Subcutaneous abdominal adipose tissue (tissue), 5 donors: ENCODE data around the gene RBM4.

ENCODE experiments used
- H3K27ac ChIP-seq: one replicate; pipeline ENCODE4 v1.7.0; 2013; ENCODE audit warnings: low read depth, mild to moderate bottlenecking, inconsistent platforms, low read length, moderate library complexity
- H3K27me3 ChIP-seq, 5 donors: one replicate each; pipeline ENCODE4 v1.7.0; 2013; ENCODE audit warnings: low read length in 5 of 5, inconsistent platforms in 1 of 5; ENCODE audit not compliant: control insufficient read depth in 5 of 5, insufficient read depth in 4 of 5
- H3K36me3 ChIP-seq, 5 donors: one replicate each; pipeline ENCODE4 v1.7.0; 2013; ENCODE audit warnings: low read length in 5 of 5; ENCODE audit not compliant: control insufficient read depth in 5 of 5, insufficient read depth in 5 of 5
- H3K4me1 ChIP-seq, 5 donors: one replicate each; pipeline ENCODE4 v1.7.0; 2013; ENCODE audit warnings: low read length in 5 of 5, mild to moderate bottlenecking in 3 of 5, moderate library complexity in 1 of 5; ENCODE audit not compliant: control insufficient read depth in 5 of 5, insufficient read depth in 5 of 5
- H3K4me3 ChIP-seq, 5 donors: one replicate each; pipeline ENCODE4 v1.7.0; 2013; ENCODE audit warnings: low read length in 5 of 5, low read depth in 1 of 5
- H3K9ac ChIP-seq, 5 donors: one replicate each; pipeline ENCODE4 v1.7.0; 2013; ENCODE audit warnings: low read length in 5 of 5, mild to moderate bottlenecking in 4 of 5, moderate library complexity in 3 of 5
- H3K9me3 ChIP-seq, 5 donors: one replicate each; pipeline ENCODE4 v1.7.0; 2013; ENCODE audit warnings: low read length in 5 of 5; ENCODE audit not compliant: control insufficient read depth in 5 of 5
- donor health status: healthy.
- donor health status: healthy.
- donor health status: healthy.
- donor health status: healthy.
- donor health status: healthy.

The RBM4 gene

DNA sequence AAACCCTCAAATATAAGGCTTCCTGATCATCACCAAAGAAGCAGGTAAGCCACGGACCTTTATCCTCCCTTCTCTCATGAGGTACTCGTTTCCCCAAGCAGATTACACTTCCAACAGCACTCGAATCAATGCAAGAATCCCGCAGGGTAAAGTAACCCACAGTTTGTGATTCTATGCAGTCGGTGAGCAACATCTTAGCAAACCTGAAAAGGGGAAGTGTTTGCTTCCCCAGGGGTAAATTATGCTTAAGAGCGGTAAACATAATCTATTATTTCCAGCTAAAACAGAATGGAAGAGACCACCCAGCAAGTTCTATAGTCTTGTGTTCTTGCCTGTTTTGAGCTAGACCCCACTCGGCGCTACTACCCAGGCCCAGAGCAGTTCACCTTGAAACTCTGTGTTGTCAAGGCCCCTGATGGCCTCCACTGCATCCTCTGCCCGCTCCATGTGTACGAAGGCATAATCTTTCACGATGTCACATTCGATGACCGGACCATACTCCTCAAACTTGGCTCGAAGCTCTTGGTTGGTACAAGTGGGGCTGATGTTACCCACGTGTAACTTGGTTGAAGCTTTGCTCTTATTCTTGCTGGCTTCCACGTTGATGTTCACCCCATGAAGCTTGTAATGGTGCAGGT is 37.9 kb downstream of the RBM4 start:
- Histone ChIP-seq H3K36me3 (no peaks in the 10 kb centered on the region), H3K4me3 (peak overlapping the region; percentile 79 to 99 (median 87)), H3K9me3 (no peaks in the 10 kb centered on the region), H3K4me1 (peaks cover 4 to 36% (median 25%) of the 10 kb centered on the region in 5 donors), H3K9ac (no peak overlapping the region), H3K27me3 (no peaks in the 10 kb centered on the region), H3K27ac (no peak overlapping the region)

DNA sequence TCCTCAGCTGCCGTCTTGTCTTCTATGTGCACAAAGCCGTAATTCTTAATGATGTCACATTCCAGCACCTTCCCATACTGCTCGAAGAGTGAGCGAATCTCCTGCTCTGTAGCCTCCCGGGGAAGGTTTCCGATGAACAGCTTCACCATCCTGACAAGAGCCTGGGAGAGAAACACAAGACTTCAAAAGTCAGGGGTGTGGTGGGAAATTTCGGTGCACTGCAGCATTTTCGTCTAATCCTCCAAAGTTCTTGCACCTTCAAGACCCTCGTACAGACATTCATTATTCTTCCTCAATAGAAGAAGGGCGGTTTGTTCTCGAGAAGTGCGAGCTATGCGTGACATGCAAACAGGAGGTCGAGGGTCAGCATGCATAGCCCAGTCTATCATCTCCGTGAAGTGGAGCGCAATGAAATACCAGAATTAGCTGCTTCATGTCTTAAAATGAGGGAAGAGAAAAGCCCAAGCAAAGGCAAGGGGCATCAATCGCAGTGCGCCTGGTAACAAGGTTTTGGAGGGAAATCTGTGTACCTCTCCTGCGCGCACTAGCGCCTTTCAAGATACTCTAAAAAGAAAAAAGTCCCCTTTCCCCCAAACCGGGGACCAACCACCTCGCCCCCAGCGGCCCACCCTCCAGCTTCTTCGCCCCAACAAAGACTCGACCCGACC is 38.6 kb downstream of the RBM4 start:
- Histone ChIP-seq H3K9ac (peak overlapping the region; percentile 63 to 90 (median 71)), H3K27me3 (no peaks in the 10 kb centered on the region), H3K4me3 (peak overlapping the region; percentile 79 to 99 (median 87)), H3K36me3 (no peaks in the 10 kb centered on the region), H3K27ac (peak overlapping the region; percentile 98), H3K4me1 (peaks cover 4 to 36% (median 25%) of the 10 kb centered on the region in 5 donors), H3K9me3 (no peaks in the 10 kb centered on the region)

DNA sequence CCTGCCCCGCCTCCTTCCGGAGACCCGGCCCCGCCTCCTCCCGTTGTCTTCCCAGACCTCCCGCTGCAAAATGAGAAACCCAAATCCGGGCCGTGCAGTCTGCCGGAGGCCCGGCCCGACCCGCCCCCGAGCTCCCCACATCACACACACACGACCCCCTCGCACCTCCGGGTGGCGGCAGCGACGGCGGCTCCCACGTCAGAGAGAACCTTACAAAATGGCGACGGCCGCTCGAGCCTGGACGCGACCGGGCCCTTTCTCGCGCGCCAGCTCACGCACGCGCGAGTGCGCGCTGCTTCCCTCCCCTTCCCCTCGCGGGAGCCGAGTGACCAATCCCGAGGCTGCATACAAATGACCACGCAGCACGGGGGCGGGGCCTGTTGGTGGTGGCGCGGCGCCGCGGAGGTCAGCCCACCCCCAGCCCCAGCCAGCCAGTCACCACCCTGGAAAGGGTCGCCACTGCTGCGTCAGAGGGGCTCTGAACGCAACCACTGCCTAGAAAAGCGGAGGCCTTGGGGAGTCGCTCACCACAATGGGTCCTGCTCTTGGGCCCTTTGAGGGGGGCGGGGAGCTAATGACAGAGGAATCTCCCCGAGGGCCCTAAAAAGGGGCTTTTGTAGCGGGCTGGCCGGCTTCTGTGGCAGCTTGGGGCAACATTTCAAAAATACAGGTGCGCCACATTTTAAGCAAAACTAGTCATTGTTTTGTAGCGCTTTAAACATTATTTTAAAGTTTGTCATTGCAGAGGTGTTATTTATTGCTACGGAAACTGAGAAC is 39.3 kb downstream of the RBM4 start, which contains the start of gene RBM4B:
Gene RBM4B (minus strand): TSS at position 289 of the 777 bp plus-strand sequence. CDS start 808 bp downstream, outside the sequence.
- Histone ChIP-seq H3K27me3 (no peaks in the 10 kb centered on the region), H3K9me3 (no peaks in the 10 kb centered on the region), H3K36me3 (no peaks in the 10 kb centered on the region), H3K4me3 (peak within 1 kb of the TSS; percentile 79 to 99 (median 87)), H3K27ac (peak within 1 kb of the TSS; percentile 98), H3K9ac (peak within 1 kb of the TSS; percentile 63 to 90 (median 71)), H3K4me1 (peaks cover 4 to 36% (median 25%) of the 10 kb centered on the region in 5 donors)

DNA sequence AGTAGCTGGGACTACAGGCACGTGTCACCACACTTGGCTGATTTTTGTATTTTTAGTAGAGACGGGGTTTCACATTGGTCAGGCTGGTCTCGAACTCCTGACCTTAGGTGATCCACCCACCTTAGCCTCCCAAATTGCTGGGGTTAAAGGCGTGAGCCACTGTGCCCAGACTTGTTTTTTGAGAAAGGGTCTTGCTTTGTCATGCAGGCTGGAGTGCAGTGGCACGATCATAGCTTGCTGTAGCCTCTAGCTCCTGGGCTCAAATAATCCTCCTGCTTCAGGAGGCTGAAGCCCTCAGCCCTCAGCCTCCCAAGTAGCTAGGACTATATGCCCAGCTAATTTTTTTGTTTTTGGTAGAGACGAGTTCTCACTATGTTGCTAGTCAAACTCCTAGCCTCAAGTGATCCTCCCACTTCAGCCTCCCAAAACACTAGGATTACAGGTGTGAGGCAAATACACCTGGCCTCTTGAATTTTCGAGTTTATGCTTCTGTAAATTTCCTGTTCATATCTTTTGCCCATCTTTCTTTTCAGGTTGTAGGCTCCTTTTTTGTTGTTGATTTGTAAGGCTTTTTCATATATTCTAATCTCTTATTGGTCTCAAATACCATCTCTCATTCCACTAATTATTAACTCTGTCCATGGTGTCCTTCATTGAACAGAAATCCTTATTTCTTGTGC is 42.6 kb downstream of the RBM4 start:
- H3K27me3 ChIP-seq = no peaks in the 10 kb centered on the region
- no peak overlapping the region for H3K9ac ChIP-seq
- H3K4me1 ChIP-seq = peaks cover 4 to 24% (median 18%) of the 10 kb centered on the region in 5 donors
- H3K27ac ChIP-seq = no peak overlapping the region
- H3K4me3 ChIP-seq = no peak overlapping the region
- no peaks in the 10 kb centered on the region for H3K36me3 ChIP-seq
- no peaks in the 10 kb centered on the region for H3K9me3 ChIP-seq

DNA sequence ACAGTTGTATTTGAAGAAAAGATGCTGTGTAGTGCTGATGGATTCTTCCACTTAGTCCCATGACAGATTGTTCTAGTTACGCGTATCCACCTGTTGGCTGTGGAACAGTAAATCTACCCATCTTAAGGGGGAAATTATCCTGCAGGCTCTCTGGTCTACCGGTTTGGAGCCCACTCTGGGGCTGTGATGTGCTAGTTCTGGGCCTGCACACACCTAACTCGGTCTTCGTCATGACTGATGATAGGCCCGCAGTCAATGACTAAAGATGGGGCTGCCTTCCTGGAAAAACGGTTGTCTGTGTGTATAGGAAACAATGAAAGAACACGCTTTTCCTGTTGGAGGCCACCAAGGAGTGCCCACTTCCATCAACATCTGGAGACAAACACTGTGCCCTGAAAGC is 45.4 kb downstream of the RBM4 start:
- Histone ChIP-seq H3K36me3 (peaks cover 0 to 3% (median 0%) of the 10 kb centered on the region in 5 donors), H3K9me3 (no peaks in the 10 kb centered on the region), H3K9ac (no peak overlapping the region), H3K4me1 (peaks cover 0 to under 1% (median 0%) of the 10 kb centered on the region in 5 donors), H3K27me3 (peaks cover 0 to under 1% (median 0%) of the 10 kb centered on the region in 5 donors), H3K4me3 (no peak overlapping the region), H3K27ac (no peak overlapping the region)

DNA sequence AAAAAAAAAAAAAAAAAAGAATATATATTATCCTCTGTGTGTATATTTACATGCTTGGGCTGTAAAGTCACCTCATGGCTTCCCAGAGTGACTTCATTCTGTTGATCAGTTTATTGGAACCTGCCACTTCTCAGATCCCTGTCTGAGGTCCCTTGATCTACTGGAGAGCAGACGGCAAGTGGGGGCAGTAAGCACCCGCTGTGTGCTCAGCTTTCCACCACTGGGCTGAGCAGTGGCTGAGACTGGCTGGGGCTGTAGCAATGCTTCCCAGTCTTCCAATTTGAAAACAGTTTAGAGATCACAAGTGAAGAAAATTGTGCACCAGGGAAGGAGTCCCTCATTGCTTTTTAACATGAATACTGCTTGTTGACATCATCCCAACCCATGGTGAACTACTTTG is 46.1 kb downstream of the RBM4 start:
- H3K36me3 ChIP-seq = peaks cover 0 to 3% (median 0%) of the 10 kb centered on the region in 5 donors
- H3K27me3 ChIP-seq = peaks cover 0 to 3% (median 0%) of the 10 kb centered on the region in 5 donors
- no peaks in the 10 kb centered on the region for H3K9me3 ChIP-seq
- no peak overlapping the region for H3K27ac ChIP-seq
- H3K9ac ChIP-seq = no peak overlapping the region
- no peak overlapping the region for H3K4me3 ChIP-seq
- H3K4me1 ChIP-seq = no peaks in the 10 kb centered on the region

DNA sequence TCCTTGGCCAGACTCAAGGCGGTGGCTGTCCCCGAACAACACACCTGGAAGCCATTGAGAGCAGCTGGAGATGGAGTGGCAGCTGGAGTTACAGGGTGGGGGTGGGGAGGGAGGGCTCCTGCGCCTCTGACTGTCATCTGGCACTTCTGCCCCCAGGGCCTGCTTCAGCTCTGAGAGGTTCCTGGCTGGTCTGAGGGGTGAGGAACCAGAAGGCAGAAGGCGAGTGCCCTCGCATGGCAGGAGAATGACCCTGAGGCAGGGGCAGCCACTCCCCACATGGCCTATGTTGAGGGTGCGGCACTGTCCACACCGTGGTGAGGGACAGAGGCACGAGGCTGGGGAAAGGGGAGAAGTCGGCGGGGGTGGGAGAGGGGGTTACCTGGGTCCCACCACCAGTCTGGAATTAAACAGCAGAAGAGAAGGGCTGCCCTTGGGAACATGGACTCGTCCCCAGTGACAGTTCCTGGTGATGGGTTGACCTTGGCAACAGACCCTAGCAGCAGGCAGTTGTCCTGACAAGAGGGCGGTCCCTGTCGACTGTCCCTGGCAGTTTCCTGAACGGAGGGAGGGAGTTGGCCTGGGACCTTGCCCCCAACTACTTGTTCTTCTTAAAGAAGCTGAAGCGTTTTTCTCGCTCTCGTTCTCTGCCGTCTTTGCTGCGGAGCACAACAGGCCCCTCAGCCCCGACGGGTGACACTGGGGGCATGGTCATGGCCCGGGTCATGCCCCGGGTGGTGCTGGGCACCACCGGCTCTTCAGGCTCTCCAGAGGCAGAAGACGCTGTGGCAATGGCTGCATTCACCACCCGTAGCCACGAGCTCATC is 47.0 kb downstream of the RBM4 start:
- Histone ChIP-seq H3K4me3 (no peak overlapping the region), H3K9ac (no peak overlapping the region), H3K36me3 (peaks cover 0 to 3% (median 0%) of the 10 kb centered on the region in 5 donors), H3K27ac (no peak overlapping the region), H3K27me3 (peaks cover 0 to 3% (median 0%) of the 10 kb centered on the region in 5 donors), H3K9me3 (no peaks in the 10 kb centered on the region), H3K4me1 (no peaks in the 10 kb centered on the region)

DNA sequence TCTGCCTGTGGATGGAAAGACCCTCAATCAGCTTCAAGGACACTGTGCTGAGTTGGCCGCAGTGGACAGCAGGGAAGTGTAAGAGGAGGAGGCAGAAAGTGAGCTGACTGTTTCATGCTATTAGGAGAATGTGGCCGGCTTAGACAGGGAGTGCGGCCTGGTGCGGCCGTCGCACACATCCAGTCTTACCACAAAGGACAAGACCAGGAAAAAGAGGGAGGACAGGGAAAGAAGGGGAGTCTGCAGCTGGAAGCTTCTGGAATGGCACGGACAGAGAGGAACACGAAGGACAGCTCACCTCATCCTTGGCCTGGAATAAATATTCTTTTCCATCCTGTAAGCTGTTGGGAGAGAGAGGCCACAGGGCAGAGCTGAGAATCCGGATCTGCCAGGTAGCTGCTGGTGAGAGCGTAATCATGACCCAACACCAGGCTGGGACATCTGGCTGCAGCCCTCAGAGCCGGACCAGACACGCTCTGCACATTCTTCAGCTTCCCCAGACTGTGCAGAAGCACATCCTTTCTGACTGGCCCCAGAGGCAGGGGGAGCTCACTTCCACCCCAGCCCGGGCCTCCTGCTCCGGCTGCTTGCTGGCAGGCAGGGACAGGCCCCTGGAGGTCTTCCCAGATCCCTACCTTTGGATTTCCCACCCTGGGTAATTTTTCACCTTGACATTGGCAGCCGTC is 47.7 kb downstream of the RBM4 start:
- peaks cover 0 to 3% (median 0%) of the 10 kb centered on the region in 5 donors for H3K27me3 ChIP-seq

More for the DNA sequence above, 47.7 kb downstream of the RBM4 start:
- H3K4me3 ChIP-seq = no peak overlapping the region
- no peaks in the 10 kb centered on the region for H3K9me3 ChIP-seq
- H3K4me1 ChIP-seq = no peaks in the 10 kb centered on the region
- no peak overlapping the region for H3K27ac ChIP-seq
- no peak overlapping the region for H3K9ac ChIP-seq
- peaks cover 0 to 5% (median 0%) of the 10 kb centered on the region in 5 donors for H3K36me3 ChIP-seq
